HG03575 (cell line): ENCODE results near the gene FAM229A.
"Not testable (repeated sequence)": the region's sequence is repeated elsewhere in the genome, so short reads cannot be mapped to it uniquely, and the experiment has no call there.

ENCODE experiments used
- ATAC-seq: cut with Tn5 transposase; IDR thresholded peaks from one replicate; pipeline ENCODE4 v1.9.1; 2021; ENCODE audit not compliant: unreplicated experiment, insufficient number of reproducible peaks, low FRiP score; ENCODE audit errors: extremely low read depth

FAM229A gene

DNA sequence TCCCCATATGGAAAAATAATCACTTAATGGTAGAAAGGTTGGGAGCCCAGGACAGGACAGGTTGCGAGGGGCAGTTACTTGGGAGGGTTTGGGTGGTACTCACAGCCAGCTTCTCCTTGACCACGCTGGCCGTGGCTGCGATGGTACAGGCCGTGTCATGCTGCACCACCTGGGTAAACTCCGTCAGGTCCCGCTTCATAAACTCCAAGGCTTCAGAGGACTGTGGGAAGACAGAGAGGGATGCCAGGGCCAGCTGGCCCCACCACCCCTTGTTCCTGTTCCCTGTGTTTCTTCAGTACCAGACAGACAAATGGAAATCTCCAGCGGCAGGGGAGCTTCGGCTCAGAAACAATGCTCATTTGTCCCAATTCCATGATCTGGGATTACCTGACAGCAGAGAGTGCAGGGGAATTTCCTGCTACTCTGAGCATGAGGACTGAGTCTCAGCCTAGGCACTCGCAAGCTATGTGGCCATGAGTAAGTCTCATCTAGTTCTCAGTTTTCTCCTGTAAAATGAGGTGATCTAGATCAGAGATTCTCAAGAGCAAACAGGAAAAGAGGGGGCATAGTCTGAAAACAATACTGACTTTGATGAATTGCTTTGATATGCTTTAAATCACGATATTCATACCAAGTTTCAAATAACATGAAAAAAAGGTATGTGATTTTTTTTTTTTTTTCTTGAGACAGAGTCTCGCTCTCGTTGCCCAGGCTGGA, 24.5 kb upstream of the FAM229A start:
- ATAC-seq, result no peak

DNA sequence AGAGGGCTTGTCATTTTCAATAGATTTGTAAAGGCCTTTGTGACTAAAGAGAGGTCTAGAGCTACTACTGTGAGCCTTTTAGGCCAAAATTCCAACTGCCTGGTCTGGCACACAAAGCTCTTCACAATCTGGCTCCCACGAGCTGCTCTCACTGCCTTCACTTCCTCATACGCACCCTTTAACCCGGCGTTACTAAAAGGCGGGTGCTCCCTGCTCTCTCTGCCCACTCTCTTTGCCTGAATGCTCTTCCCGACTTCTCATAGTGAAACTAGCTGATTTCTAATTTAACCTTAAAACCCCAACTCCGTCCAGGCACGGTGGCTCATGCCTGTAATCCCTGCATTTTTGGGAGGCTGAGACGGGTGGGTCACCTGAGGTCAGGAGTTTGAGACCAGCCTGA, 17.8 kb upstream of the FAM229A start:
- ATAC-seq, result no peak

- ATAC-seq, result no peak
Observed at GRCh38 chr1:32377541-32378220, 15.4 kb upstream of the FAM229A start.

DNA sequence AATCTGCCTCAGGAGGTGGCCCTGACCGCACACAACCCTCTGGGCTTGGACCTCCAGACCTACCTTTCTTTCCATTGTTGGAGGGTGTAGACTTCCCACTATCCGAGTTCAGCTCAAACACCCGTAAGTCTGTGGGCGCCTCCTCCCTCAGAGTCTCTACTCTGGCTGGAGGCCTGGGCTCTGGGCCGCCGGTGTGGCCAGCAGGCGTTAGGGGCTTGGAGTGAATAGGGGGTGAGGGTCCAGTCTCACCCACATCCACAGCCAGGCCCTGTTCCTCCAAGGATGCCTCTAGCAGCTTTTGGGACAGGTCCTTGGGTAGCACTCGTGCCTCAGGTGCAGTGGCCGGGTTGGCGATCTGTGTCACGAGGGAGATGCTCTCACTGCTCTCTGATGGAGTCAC, 13.9 kb upstream of the FAM229A start:
- ATAC-seq, result no peak

DNA sequence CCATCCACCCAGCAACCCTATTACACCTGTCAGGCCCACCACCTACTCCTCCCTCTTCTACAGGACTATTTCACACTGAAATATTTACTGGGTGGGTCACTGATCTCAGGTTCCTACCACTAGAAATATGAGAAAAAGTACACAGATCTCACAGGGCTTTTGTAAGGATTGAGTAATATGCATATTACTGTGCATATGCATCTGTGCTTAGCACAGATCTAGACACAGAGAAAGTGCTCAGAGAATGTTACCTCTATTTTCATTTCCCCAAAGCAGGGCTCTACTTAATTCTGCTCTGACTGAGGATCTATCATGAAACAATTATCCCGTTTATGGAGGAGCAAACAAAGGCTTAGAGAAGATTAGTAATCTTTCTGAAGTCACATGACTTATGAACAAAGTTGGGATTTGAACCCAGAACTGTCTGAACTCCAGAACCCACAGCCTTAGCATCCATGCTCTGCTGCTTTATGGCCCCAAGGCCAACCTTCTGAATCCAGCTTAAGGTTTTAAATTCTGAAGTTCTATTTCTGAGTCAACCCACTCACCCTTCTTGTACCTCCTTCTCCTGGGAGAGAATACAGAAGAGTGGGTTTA, 11.8 kb upstream of the FAM229A start:
- no peak for ATAC-seq

DNA sequence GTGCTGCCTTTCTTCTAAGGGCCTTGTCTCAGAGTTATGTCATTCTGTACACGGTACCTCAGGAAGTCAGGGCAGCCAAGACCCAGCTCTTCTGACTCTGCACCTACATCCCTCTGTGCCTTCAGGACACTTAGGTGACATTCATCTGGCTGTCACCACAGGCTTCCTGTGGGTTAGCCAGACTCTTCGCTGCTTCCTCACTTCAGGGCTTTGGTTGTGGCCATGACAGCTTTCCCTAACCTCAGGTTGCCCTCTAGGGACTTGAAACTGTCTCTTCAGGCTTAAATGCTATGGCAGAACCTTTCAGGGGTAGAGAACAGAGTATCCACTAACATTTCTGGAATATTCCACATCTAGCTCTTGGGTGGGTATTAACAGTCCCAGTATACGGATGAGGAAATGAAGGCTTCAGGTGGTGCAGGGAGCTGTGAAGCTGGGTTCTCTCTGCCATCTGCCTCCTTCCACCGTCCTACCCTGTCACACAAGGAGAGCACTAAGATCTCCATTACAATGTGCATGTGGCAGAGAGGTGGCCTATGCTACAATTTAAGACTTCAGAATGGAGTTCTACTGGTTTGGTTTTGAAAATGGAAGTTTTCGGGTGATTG, 10.0 kb upstream of the FAM229A start:
- no peak for ATAC-seq

DNA sequence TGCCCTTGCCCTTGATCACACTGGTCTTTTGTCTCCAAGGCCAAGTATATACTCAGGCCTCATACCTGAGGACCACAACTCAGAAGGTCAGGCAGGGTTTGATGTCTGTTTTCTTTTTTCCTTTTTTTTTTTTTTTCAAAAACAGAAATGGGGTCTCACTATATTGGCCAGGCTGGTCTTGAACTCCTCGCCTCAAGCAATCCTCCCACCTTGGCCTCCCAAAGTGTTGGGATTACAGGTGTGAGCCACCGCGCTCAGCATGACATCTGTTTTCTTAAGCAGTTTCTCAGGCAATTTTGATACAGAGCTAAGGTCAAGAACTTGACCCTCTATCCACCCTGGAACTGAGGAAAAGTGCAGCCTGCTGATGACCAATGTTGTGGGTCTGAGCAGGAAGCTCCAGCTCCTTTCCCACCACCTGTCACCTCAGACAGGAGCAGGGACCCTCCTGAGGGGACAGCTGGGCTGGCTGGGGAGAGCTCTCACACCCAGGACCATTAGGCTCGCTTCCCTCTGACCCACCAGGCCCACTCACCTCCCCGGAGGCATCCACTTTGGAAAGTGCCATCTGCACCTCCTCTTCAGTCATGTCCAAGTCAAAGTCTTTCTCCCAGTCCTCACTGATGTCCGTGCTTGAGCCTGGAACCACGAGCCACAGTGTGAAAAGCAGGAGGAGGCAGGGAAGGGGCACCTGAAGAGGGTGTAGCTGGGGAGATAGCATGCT, 5.8 kb upstream of the FAM229A start:
- ATAC-seq, result no peak

GRCh38 chr1:32365445-32365844, 3.2 kb upstream of the FAM229A start:
- ATAC-seq, result no peak

DNA sequence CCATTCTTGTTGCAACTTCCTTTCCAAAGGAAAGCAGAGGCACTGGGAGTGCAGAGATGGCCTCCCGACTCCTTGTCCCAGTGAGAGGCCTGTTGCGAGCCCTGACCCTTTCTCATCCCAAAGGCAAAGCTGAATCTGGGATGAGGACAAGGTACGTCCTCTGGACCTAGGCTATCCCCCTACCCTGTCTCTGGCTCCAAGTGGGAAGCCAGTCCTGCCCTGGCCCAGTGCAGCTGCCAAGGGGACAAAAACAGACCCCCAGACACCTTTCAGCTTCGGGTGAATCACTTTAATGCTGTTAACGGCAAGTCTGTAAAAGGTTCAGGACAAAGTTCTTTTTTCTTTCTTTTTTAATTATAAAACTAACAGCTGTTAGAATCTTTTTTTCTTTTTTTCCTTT, 2.6 kb upstream of the FAM229A start:
- no peak for ATAC-seq

GRCh38 chr1:32363713-32364112, 1.4 kb upstream of the FAM229A start:
- ATAC-seq, result no peak

DNA sequence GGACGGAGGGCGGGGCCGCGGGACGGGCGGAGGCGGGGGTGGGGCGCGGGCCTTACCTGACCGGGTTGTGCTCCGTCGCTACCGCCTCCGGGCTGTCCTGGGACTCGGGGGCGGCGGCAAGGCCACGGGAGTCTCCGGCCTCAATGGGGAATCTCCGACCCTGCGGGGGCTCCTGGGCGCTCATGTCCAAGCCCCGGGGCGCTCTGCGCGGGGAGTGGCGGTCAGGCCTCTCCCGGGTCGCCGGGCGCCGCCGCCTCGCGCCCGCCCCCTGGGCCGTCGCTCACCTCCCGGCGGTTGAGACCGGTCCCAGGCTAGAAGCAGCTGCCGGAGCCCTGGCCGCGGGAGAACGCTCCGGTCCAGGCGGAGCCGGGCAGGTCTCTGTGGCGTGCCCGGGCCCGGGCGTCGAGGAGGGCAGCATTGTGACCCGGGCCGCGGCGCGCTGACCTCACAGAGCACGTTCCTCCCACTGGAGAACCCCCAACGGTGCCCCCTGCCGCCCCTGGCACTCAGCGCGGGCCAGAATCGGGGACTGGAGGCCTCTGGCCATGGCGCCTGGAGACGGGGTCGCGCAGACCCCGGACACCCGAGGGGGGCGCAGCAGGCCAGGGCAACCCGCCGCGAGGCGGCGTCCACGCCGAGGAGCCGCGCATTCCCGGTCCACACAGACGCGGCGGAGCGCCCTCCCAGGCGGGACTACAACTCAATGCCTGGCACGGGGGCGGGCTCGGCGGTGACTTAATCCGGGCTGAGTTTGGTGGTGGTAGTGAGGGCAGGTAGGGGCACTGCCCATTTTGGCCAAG, 411 bp downstream of the FAM229A start:
- ATAC-seq, result no peak

DNA sequence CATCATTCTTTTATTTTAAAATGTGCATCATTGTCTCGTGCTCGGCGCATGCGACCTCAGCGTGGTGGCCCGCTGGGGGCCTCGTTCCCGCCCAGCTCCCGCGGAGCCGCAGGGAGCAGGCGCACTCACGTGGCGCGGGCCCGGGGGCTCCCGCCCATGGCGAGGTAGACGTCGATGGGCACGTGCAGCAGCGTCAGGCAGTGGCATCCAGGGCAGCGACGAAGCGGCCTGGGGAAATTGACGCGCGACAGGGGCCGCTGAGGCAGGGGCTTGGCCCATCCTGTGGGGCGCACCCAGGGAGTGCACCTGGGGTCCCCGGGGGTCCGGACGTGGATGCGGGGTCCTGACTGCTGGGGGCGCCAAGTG, 994 bp downstream of the FAM229A start:
- no peak for ATAC-seq

- ATAC-seq, result no peak
Observed at GRCh38 chr1:32358435-32358834, 3.9 kb downstream of the FAM229A start.

DNA sequence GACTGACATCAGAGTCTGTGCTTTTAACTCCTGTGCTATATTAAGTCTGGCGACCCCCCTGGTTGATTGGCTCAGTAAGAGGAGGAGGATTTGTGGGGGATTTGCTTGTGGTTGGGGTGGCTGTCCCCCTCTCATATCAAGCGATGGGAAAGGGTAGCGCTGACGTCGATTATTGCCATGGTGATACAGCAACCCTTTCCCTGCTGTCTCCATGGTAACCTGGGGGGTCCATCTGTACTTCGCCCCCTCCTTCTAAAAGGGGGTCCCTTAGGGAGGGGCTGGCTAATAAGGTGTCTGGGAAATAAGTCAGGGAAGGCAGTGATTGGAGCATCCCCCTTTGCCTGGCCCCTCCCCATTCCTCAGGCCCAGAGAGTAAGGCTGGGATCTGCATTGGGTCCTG, 4.7 kb downstream of the FAM229A start:
- ATAC-seq, result no peak

DNA sequence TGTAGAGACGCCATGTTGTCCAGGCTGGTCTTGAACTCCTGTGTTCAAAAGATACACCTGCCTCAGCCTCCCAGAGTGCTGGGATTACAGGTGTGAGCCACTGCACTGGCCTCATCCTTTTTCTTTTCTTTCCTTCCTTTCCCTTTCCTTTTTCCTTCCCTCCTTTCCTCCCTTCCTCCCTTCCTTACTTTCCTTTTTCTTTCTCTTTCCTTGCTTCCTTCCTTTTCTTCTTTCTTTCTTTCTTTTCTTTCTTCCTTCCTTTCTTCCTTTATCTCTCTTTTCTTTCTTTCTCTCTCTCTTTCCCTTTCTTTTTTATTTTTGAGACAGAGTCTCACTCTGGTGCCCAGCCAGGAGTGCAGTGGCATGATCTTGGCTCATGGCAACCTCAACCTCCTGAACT, 5.8 kb downstream of the FAM229A start:
- no peak for ATAC-seq

DNA sequence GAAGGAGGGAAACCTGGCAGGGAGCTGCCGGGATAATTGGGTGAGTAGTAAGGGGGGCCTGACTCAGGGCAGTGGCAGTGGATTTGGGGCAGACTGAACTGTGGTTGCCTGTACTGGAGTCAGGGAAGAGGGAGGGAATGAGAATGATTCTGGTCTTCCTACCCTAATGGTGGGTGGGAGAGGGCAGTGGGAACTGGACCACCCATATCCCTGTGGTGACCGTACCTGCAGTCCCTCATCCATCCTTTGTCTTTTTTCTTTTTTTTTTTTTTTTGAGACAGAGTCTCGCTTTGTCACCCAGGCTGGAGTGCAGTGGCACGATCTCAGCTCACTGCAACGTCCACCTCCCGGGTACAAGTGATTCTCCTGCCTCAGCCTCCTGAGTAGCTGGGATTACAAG, 6.5 kb downstream of the FAM229A start:
- not testable (repeated sequence) for ATAC-seq

- no peak for ATAC-seq
Observed at GRCh38 chr1:32353886-32354570, 8.3 kb downstream of the FAM229A start.

GRCh38 chr1:32353431-32353830, 8.9 kb downstream of the FAM229A start:
- ATAC-seq, result no peak
